Non-pigmented ciliary epithelial cell (primary cell): ENCODE results near the gene CRAT.
"Not testable (repeated sequence)": the region's sequence is repeated elsewhere in the genome, so short reads cannot be mapped to it uniquely, and the experiment has no call there.

Experiments used
- DNase-seq: peaks from one replicate; pipeline ENCODE4 v3.0.0-alpha.2; 2010; ENCODE audit warnings: low read depth

CRAT gene

GRCh38 chr9:129138476-129139232, 28.1 kb upstream of the CRAT start:
- DNase-seq = no peak

- DNase-seq = no peak
These were observed 27.5 kb upstream of the CRAT start for GRCh38 chr9:129138144-129138462.

- no peak for DNase-seq
These were observed 26.9 kb upstream of the CRAT start for GRCh38 chr9:129137292-129138143.

- no peak for DNase-seq
These were observed 25.9 kb upstream of the CRAT start for GRCh38 chr9:129136446-129137035.

GRCh38 chr9:129135476-129135875, 24.9 kb upstream of the CRAT start:
- DNase-seq = no peak

- no peak for DNase-seq
These were observed 22.5 kb upstream of the CRAT start for GRCh38 chr9:129133082-129133481.

- no peak for DNase-seq
These were observed 20.9 kb upstream of the CRAT start for GRCh38 chr9:129131300-129132145.

GRCh38 chr9:129130791-129131190, 20.2 kb upstream of the CRAT start:
- DNase-seq = no peak

- DNase-seq = not testable (repeated sequence)
These were observed 19.7 kb upstream of the CRAT start for GRCh38 chr9:129130271-129130670.

- DNase-seq = no peak
These were observed 18.1 kb upstream of the CRAT start for GRCh38 chr9:129128689-129129088.

GRCh38 chr9:129126749-129127618, 16.4 kb upstream of the CRAT start:
- no peak for DNase-seq

GRCh38 chr9:129125478-129125877, 14.9 kb upstream of the CRAT start:
- DNase-seq = peak; percentile 76

GRCh38 chr9:129124506-129125069, 14.0 kb upstream of the CRAT start:
- DNase-seq = no peak

- not testable (repeated sequence) for DNase-seq
These were observed 12.4 kb upstream of the CRAT start for GRCh38 chr9:129122976-129123375.

GRCh38 chr9:129122133-129122532, 11.5 kb upstream of the CRAT start:
- DNase-seq = no peak

GRCh38 chr9:129121483-129121882, 10.9 kb upstream of the CRAT start:
- DNase-seq = no peak

GRCh38 chr9:129118799-129119198, 8.2 kb upstream of the CRAT start:
- no peak for DNase-seq

- no peak for DNase-seq
These were observed 3.2 kb upstream of the CRAT start for GRCh38 chr9:129113645-129114304.

- not testable (repeated sequence) for DNase-seq
These were observed 1.9 kb upstream of the CRAT start for GRCh38 chr9:129112526-129112925.

GRCh38 chr9:129111528-129112151, 1.0 kb upstream of the CRAT start:
- no peak for DNase-seq
